ENCODE data around the gene TTC34.

DNA sequence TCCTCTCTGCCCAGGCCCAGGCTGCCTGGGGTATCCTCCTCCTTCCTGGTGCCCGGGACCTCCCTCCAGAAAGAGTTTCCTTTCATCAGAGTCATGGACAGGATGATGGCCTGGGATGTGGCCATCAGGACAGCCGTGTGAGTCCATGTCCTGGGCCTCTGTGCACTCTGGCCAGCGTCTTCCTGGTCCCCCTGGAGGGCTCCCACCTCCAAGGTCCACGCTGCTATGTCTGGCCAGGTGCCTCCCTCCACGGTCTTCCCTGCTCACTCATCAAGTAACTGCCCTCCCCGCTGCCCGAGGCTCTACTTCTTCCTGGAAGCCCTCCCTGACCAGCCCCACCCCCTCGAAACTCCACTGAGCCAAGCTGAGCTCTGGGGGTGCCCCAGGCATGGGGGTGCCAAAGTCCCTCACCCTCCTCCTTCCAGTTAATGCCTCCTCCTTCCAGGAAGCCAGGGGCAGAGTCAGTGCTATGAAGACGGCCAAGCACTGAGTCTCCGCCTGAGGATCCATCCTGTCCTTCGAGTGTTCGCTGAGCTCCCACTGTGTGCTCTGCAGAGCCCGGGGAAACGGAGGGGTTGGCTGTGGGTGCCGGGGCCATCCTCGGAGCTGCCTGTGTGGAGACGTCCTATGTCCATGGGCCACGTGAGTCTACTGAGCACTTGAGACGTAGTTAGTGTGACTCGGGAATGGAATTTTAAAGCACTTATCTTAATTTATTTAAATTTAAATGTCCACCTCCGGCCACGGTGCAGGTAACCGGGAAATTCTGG, 28.5 kb upstream of the TTC34 start:
- TF ChIP-seq, protein P1, sequence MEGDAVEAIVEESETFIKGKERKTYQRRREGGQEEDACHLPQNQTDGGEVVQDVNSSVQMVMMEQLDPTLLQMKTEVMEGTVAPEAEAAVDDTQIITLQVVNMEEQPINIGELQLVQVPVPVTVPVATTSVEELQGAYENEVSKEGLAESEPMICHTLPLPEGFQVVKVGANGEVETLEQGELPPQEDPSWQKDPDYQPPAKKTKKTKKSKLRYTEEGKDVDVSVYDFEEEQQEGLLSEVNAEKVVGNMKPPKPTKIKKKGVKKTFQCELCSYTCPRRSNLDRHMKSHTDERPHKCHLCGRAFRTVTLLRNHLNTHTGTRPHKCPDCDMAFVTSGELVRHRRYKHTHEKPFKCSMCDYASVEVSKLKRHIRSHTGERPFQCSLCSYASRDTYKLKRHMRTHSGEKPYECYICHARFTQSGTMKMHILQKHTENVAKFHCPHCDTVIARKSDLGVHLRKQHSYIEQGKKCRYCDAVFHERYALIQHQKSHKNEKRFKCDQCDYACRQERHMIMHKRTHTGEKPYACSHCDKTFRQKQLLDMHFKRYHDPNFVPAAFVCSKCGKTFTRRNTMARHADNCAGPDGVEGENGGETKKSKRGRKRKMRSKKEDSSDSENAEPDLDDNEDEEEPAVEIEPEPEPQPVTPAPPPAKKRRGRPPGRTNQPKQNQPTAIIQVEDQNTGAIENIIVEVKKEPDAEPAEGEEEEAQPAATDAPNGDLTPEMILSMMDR (IDR thresholded peaks at IDR 0.05; ENCODE audit: insufficient read depth, low read length, poor library complexity, severe bottlenecking), result no peak
- no peak for TF ChIP-seq EZH2phosphoT487 (conservative IDR thresholded peaks at IDR 0.05; ENCODE audit: low read length)

Measured in SU-DHL-6 (cell line).